GM20000 (cell line): ENCODE results near the gene DENND1A.

Experiments
- DNase-seq: peaks from one replicate; pipeline ENCODE4 v3.0.0; 2012; ENCODE audit warnings: low spot score
- CTCF ChIP-seq: IDR thresholded peaks from 2 replicates; pipeline ENCODE4 v1.5.1; 2012; ENCODE audit warnings: mild to moderate bottlenecking, control low read depth; ENCODE audit errors: extremely low read depth, missing control alignments

Gene DENND1A

GRCh38 chr9:123630233-123630632 is 299.7 kb downstream of the DENND1A start:
- DNase-seq, result no peak
- no peak for TF ChIP-seq CTCF

GRCh38 chr9:123629531-123629930 is 300.4 kb downstream of the DENND1A start:
- no peak for TF ChIP-seq CTCF
- DNase-seq, result no peak

GRCh38 chr9:123622711-123623241 is 307.1 kb downstream of the DENND1A start:
- no peak for TF ChIP-seq CTCF
- no peak for DNase-seq

GRCh38 chr9:123620239-123620638 is 309.7 kb downstream of the DENND1A start:
- no peak for DNase-seq

GRCh38 chr9:123617952-123618678 is 311.8 kb downstream of the DENND1A start:
- TF ChIP-seq CTCF, result no peak
- DNase-seq, result no peak

More at GRCh38 chr9:123620239-123620638, 309.7 kb downstream of the DENND1A start:
- TF ChIP-seq CTCF, result no peak

GRCh38 chr9:123617286-123617685 is 312.6 kb downstream of the DENND1A start:
- no peak for TF ChIP-seq CTCF
- no peak for DNase-seq

- no peak for DNase-seq
- no peak for TF ChIP-seq CTCF
Measured at GRCh38 chr9:123616707-123617106, 313.2 kb downstream of the DENND1A start.
